GM12878 (cell line): ENCODE data around the gene CRIM1.

Experiments used
- CTCF ChIP-seq, 3 experiments: IDR thresholded peaks in 2 of 3; conservative IDR thresholded peaks in 1 of 3; 2 replicates each; pipeline ENCODE4 v1.5.1; 2011; ENCODE audit warnings: low read depth in 3 of 3, low read length in 3 of 3, mild to moderate bottlenecking in 3 of 3, control low read depth in 2 of 3, moderate library complexity in 2 of 3, inconsistent platforms in 1 of 3, mixed read lengths in 1 of 3; ENCODE audit not compliant: control insufficient read depth in 2 of 3, insufficient read depth in 1 of 3; ENCODE audit errors: extremely low read depth in 1 of 3
- FOXM1 ChIP-seq: IDR thresholded peaks from 2 replicates; pipeline ENCODE4 v1.6.1; 2012; ENCODE audit warnings: low read depth, mild to moderate bottlenecking, inconsistent platforms, low read length, moderate library complexity
- PBX3 ChIP-seq: IDR thresholded peaks from 2 replicates; pipeline ENCODE4 v1.6.1; 2011; ENCODE audit warnings: mild to moderate bottlenecking, low read depth, low read length, moderate library complexity; ENCODE audit not compliant: insufficient replicate concordance

GRCh38 chr2:36383726-36384125, 28.1 kb downstream of the CRIM1 start:
- TF ChIP-seq FOXM1 (no peak), CTCF (IDR thresholded peaks at IDR 0.05 in 2 of 3, conservative IDR thresholded peaks at IDR 0.05 in 1 of 3; ENCODE audit: control insufficient read depth in 2 of 3, extremely low read depth in 1 of 3, insufficient read depth in 1 of 3, low read depth in 3 of 3, low read length in 3 of 3) (no peak), PBX3 (no peak)
